Measurements from ENCODE around the gene TANGO6.
A peak's percentile ranks its signal among the peaks of the same experiment; 100 is the strongest.

The TANGO6 gene

GRCh38 chr16:68993885-68994284, 150.6 kb downstream of the TANGO6 start:
- Histone ChIP-seq H3K4me1 (ENCODE audit: control insufficient read depth, insufficient read depth, low read length) (peaks cover 25% of the 10 kb centered on the region), H3K4me3 (ENCODE audit: low read length) (no peak overlapping the region), H3K27me3 (replicated peaks; ENCODE audit: control insufficient read depth, insufficient read depth, low read length) (no peaks in the 10 kb centered on the region), H3K36me3 (ENCODE audit: control insufficient read depth, insufficient read depth, low read length, severe bottlenecking) (no peaks in the 10 kb centered on the region), H3K9ac (ENCODE audit: low read length) (no peak overlapping the region), H3K9me3 (ENCODE audit: control insufficient read depth, low read length) (no peaks in the 10 kb centered on the region)
- peak; percentile 84 for DNase-seq (ENCODE audit: low read depth)

- Histone ChIP-seq H3K4me1 (ENCODE audit: control insufficient read depth, insufficient read depth, low read length) (peaks cover 25% of the 10 kb centered on the region), H3K9ac (ENCODE audit: low read length) (no peak overlapping the region), H3K9me3 (ENCODE audit: control insufficient read depth, low read length) (no peaks in the 10 kb centered on the region), H3K36me3 (ENCODE audit: control insufficient read depth, insufficient read depth, low read length, severe bottlenecking) (no peaks in the 10 kb centered on the region), H3K4me3 (ENCODE audit: low read length) (no peak overlapping the region), H3K27me3 (replicated peaks; ENCODE audit: control insufficient read depth, insufficient read depth, low read length) (no peaks in the 10 kb centered on the region)
- no peak for DNase-seq (ENCODE audit: low read depth)
Measured at GRCh38 chr16:68994324-68994723, 151.0 kb downstream of the TANGO6 start.

- H3K9me3 ChIP-seq (ENCODE audit: control insufficient read depth, low read length), result no peaks in the 10 kb centered on the region
- H3K9ac ChIP-seq (ENCODE audit: low read length), result no peak overlapping the region
- H3K27me3 ChIP-seq (replicated peaks; ENCODE audit: control insufficient read depth, insufficient read depth, low read length), result no peaks in the 10 kb centered on the region
- no peak overlapping the region for H3K4me3 ChIP-seq (ENCODE audit: low read length)
- DNase-seq (ENCODE audit: low read depth), result peak; percentile 44
- no peaks in the 10 kb centered on the region for H3K36me3 ChIP-seq (ENCODE audit: control insufficient read depth, insufficient read depth, low read length, severe bottlenecking)
- H3K4me1 ChIP-seq (ENCODE audit: control insufficient read depth, insufficient read depth, low read length), result peaks cover 25% of the 10 kb centered on the region
Measured at GRCh38 chr16:68995011-68995504, 151.7 kb downstream of the TANGO6 start.

GRCh38 chr16:68997564-68997963, 154.2 kb downstream of the TANGO6 start:
- peaks cover 4% of the 10 kb centered on the region for H3K36me3 ChIP-seq (ENCODE audit: control insufficient read depth, insufficient read depth, low read length, severe bottlenecking)
- H3K9me3 ChIP-seq (ENCODE audit: control insufficient read depth, low read length), result no peaks in the 10 kb centered on the region
- no peak for DNase-seq (ENCODE audit: low read depth)
- peaks cover 19% of the 10 kb centered on the region for H3K4me1 ChIP-seq (ENCODE audit: control insufficient read depth, insufficient read depth, low read length)
- no peaks in the 10 kb centered on the region for H3K27me3 ChIP-seq (replicated peaks; ENCODE audit: control insufficient read depth, insufficient read depth, low read length)
- H3K9ac ChIP-seq (ENCODE audit: low read length), result no peak overlapping the region
- H3K4me3 ChIP-seq (ENCODE audit: low read length), result no peak overlapping the region

GRCh38 chr16:68999114-68999513, 155.8 kb downstream of the TANGO6 start:
- no peak for DNase-seq (ENCODE audit: low read depth)
- H3K9me3 ChIP-seq (ENCODE audit: control insufficient read depth, low read length), result peaks cover 9% of the 10 kb centered on the region
- no peak overlapping the region for H3K4me3 ChIP-seq (ENCODE audit: low read length)

GRCh38 chr16:69003500-69003899, 160.2 kb downstream of the TANGO6 start:
- Histone ChIP-seq H3K9me3 (ENCODE audit: control insufficient read depth, low read length) (peaks cover 9% of the 10 kb centered on the region), H3K9ac (ENCODE audit: low read length) (no peak overlapping the region), H3K27me3 (replicated peaks; ENCODE audit: control insufficient read depth, insufficient read depth, low read length) (no peaks in the 10 kb centered on the region), H3K36me3 (ENCODE audit: control insufficient read depth, insufficient read depth, low read length, severe bottlenecking) (peaks cover 11% of the 10 kb centered on the region), H3K4me3 (ENCODE audit: low read length) (no peak overlapping the region), H3K4me1 (ENCODE audit: control insufficient read depth, insufficient read depth, low read length) (no peaks in the 10 kb centered on the region)
- no peak for DNase-seq (ENCODE audit: low read depth)

More at GRCh38 chr16:68999114-68999513, 155.8 kb downstream of the TANGO6 start:
- Histone ChIP-seq H3K9ac (ENCODE audit: low read length) (no peak overlapping the region), H3K27me3 (replicated peaks; ENCODE audit: control insufficient read depth, insufficient read depth, low read length) (no peaks in the 10 kb centered on the region), H3K36me3 (ENCODE audit: control insufficient read depth, insufficient read depth, low read length, severe bottlenecking) (peaks cover 8% of the 10 kb centered on the region), H3K4me1 (ENCODE audit: control insufficient read depth, insufficient read depth, low read length) (peaks cover 7% of the 10 kb centered on the region)

GRCh38 chr16:69005641-69006355, 162.5 kb downstream of the TANGO6 start:
- no peak for DNase-seq (ENCODE audit: low read depth)
- Histone ChIP-seq H3K27me3 (replicated peaks; ENCODE audit: control insufficient read depth, insufficient read depth, low read length) (no peaks in the 10 kb centered on the region), H3K9ac (ENCODE audit: low read length) (no peak overlapping the region), H3K4me1 (ENCODE audit: control insufficient read depth, insufficient read depth, low read length) (no peaks in the 10 kb centered on the region), H3K36me3 (ENCODE audit: control insufficient read depth, insufficient read depth, low read length, severe bottlenecking) (peaks cover 11% of the 10 kb centered on the region), H3K9me3 (ENCODE audit: control insufficient read depth, low read length) (peaks cover 9% of the 10 kb centered on the region), H3K4me3 (ENCODE audit: low read length) (no peak overlapping the region)

GRCh38 chr16:69012906-69013305, 169.6 kb downstream of the TANGO6 start:
- H3K4me3 ChIP-seq (ENCODE audit: low read length), result no peak overlapping the region
- no peaks in the 10 kb centered on the region for H3K36me3 ChIP-seq (ENCODE audit: control insufficient read depth, insufficient read depth, low read length, severe bottlenecking)
- no peaks in the 10 kb centered on the region for H3K9me3 ChIP-seq (ENCODE audit: control insufficient read depth, low read length)
- no peak overlapping the region for H3K9ac ChIP-seq (ENCODE audit: low read length)
- no peak for DNase-seq (ENCODE audit: low read depth)
- H3K27me3 ChIP-seq (replicated peaks; ENCODE audit: control insufficient read depth, insufficient read depth, low read length), result no peaks in the 10 kb centered on the region
- peaks cover 10% of the 10 kb centered on the region for H3K4me1 ChIP-seq (ENCODE audit: control insufficient read depth, insufficient read depth, low read length)

- H3K4me3 ChIP-seq (ENCODE audit: low read length), result no peak overlapping the region
- no peaks in the 10 kb centered on the region for H3K36me3 ChIP-seq (ENCODE audit: control insufficient read depth, insufficient read depth, low read length, severe bottlenecking)
- DNase-seq (ENCODE audit: low read depth), result no peak
- no peaks in the 10 kb centered on the region for H3K9me3 ChIP-seq (ENCODE audit: control insufficient read depth, low read length)
- H3K27me3 ChIP-seq (replicated peaks; ENCODE audit: control insufficient read depth, insufficient read depth, low read length), result no peaks in the 10 kb centered on the region
- peaks cover 10% of the 10 kb centered on the region for H3K4me1 ChIP-seq (ENCODE audit: control insufficient read depth, insufficient read depth, low read length)
- no peak overlapping the region for H3K9ac ChIP-seq (ENCODE audit: low read length)
Measured at GRCh38 chr16:69013991-69014390, 170.7 kb downstream of the TANGO6 start.

GRCh38 chr16:69014811-69015210, 171.5 kb downstream of the TANGO6 start:
- H3K36me3 ChIP-seq (ENCODE audit: control insufficient read depth, insufficient read depth, low read length, severe bottlenecking), result no peaks in the 10 kb centered on the region
- H3K4me1 ChIP-seq (ENCODE audit: control insufficient read depth, insufficient read depth, low read length), result peaks cover 10% of the 10 kb centered on the region
- no peak for DNase-seq (ENCODE audit: low read depth)

GRCh38 chr16:69017036-69017783, 173.9 kb downstream of the TANGO6 start:
- no peak overlapping the region for H3K9ac ChIP-seq (ENCODE audit: low read length)

More at GRCh38 chr16:69014811-69015210, 171.5 kb downstream of the TANGO6 start:
- Histone ChIP-seq H3K27me3 (replicated peaks; ENCODE audit: control insufficient read depth, insufficient read depth, low read length) (no peaks in the 10 kb centered on the region), H3K9me3 (ENCODE audit: control insufficient read depth, low read length) (no peaks in the 10 kb centered on the region), H3K4me3 (ENCODE audit: low read length) (no peak overlapping the region), H3K9ac (ENCODE audit: low read length) (no peak overlapping the region)

More at GRCh38 chr16:69017036-69017783, 173.9 kb downstream of the TANGO6 start:
- H3K27me3 ChIP-seq (replicated peaks; ENCODE audit: control insufficient read depth, insufficient read depth, low read length), result no peaks in the 10 kb centered on the region
- no peak overlapping the region for H3K4me3 ChIP-seq (ENCODE audit: low read length)
- H3K9me3 ChIP-seq (ENCODE audit: control insufficient read depth, low read length), result no peaks in the 10 kb centered on the region
- no peaks in the 10 kb centered on the region for H3K36me3 ChIP-seq (ENCODE audit: control insufficient read depth, insufficient read depth, low read length, severe bottlenecking)
- H3K4me1 ChIP-seq (ENCODE audit: control insufficient read depth, insufficient read depth, low read length), result peaks cover 10% of the 10 kb centered on the region
- DNase-seq (ENCODE audit: low read depth), result peak; percentile 43
